Muscle of leg (tissue), 11 donors: ENCODE measurements around the gene AMT. TPM values are rescaled to one million over a fixed set of nuclear protein-coding genes. Genes with fewer than 3 reads are reported as not detected.
A peak's percentile ranks its signal among the peaks of the same experiment; 100 is the strongest.

Experiments
- DNase-seq: peaks from one replicate; pipeline ENCODE4 v3.0.0; 2013
- H3K27ac ChIP-seq: one replicate; pipeline ENCODE4 v1.5.1; 2013; ENCODE audit warnings: mild to moderate bottlenecking, low read length, control low read depth
- H3K27me3 ChIP-seq: one replicate; pipeline ENCODE4 v1.6.1; 2013; ENCODE audit warnings: low read length; ENCODE audit not compliant: control insufficient read depth, insufficient read depth
- H3K36me3 ChIP-seq: one replicate; pipeline ENCODE4 v1.6.1; 2013; ENCODE audit warnings: low read length; ENCODE audit not compliant: control insufficient read depth, insufficient read depth
- H3K4me1 ChIP-seq: one replicate; pipeline ENCODE4 v1.6.1; 2013; ENCODE audit warnings: low read length; ENCODE audit not compliant: control insufficient read depth, insufficient read depth
- H3K4me3 ChIP-seq: one replicate; pipeline ENCODE4 v1.5.1; 2013; ENCODE audit warnings: low read length, control low read depth
- H3K9me3 ChIP-seq: replicated peaks from 2 replicates; pipeline ENCODE4 v1.6.1; 2013; ENCODE audit warnings: low read depth, low read length; ENCODE audit not compliant: control insufficient read depth
- WGBS: methylation state at CpG from one replicate; pipeline ENCODE4 v1.1.5; 2013; ENCODE audit warnings: missing lambda C conversion rate; ENCODE audit not compliant: insufficient coverage; 5-methylcytosine and 5-hydroxymethylcytosine counted together
- polyA plus RNA-seq, 8 donors: library from polyadenylated mRNA; unstranded; fragments of 120-200 nt; gene quantifications; one replicate each; pipeline versions ENCODE4 v1.2.1 to v1.2.3, GENCODE V29; 2013; ENCODE audit warnings: inconsistent platforms in 1 of 8, low replicate concordance in 1 of 8; ENCODE audit not compliant: insufficient read length in 8 of 8, insufficient read depth in 1 of 8
- total RNA-seq: library from RNA; stranded (reverse); fragments of 120-200 nt; gene quantifications from one replicate; pipeline ENCODE4 v1.2.4, GENCODE V29; 2013

Gene AMT
- total and polyA plus RNA-seq, 9 donors: 5.5 to 19.0 (median 9.6) TPM

DNA sequence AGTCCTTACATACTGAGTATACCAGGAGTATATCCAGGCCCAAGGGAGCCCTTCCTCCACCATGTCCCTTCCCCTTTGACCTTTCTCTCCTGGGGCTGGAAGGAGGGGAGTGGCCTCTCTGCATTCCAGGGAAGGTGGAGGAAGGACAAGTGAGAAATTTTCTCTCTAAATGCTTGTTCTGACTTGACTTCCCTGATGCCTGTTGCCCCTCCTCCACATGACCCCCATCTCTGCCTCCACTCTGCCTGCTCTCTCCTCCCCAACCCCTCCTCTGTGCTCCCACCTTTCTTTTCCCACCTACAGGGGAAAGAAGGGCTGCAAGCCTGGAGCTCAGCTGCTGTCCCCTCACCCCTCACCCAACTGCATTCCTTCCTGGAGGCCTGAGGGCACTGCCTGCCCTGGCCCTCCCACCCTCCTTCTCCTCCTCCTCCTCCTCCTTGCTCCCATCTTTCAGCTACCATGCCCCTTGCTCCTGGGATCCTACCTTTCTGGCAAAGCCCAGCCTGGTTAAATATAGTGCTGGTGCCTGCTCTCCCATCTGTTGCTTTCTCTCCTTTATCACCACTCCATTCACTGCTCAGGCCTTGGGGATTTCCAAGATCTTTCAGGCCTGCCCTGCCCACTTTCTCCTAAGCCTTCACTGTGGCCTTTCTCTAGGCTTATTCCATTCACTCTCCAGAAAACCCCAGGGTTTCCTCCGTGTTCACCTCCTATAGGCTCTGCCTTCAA is 39.3 kb upstream of the AMT start:
- no CpG with 5 or more reads among the region's 1 CpG for WGBS
- no peak overlapping the region for H3K4me3 ChIP-seq
- H3K36me3 ChIP-seq: no peaks in the 10 kb centered on the region
- H3K4me1 ChIP-seq: peaks cover 83% of the 10 kb centered on the region
- H3K27ac ChIP-seq: peak overlapping the region; percentile 86
- H3K27me3 ChIP-seq: no peaks in the 10 kb centered on the region
- no peak for DNase-seq
- no peaks in the 10 kb centered on the region for H3K9me3 ChIP-seq

DNA sequence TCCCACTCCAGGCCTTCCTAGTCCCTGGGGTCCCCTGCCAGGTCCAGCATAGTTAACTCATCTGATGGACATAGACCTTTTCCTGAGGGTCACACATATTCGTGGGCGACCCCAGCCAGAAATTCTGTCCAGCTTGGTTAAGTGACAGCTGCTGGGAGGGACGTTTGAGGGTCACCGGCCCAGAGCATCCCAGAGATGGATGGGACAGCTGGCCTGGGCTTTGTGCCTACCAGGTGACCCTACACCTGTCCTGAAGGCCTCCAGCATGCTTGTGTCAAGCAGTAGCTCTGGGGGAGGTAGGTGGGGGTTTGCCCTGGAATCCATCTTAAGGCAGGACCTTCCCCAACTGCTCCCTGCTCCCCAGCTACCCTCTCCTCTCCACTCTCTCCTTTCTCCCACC is 38.7 kb upstream of the AMT start:
- no peaks in the 10 kb centered on the region for H3K27me3 ChIP-seq
- peaks cover 84% of the 10 kb centered on the region for H3K4me1 ChIP-seq
- 40% methylated on average over 1 of the region's 4 CpGs for WGBS
- no peaks in the 10 kb centered on the region for H3K36me3 ChIP-seq
- no peaks in the 10 kb centered on the region for H3K9me3 ChIP-seq
- no peak overlapping the region for H3K4me3 ChIP-seq
- H3K27ac ChIP-seq: peak overlapping the region; percentile 86
- DNase-seq: peak; percentile 45

GRCh38 chr3:49460188-49460890 is 38.1 kb upstream of the AMT start:
- Histone ChIP-seq H3K27ac (peak overlapping the region; percentile 86), H3K36me3 (no peaks in the 10 kb centered on the region), H3K27me3 (no peaks in the 10 kb centered on the region), H3K4me3 (no peak overlapping the region), H3K9me3 (no peaks in the 10 kb centered on the region), H3K4me1 (peaks cover 84% of the 10 kb centered on the region)
- WGBS: 71% methylated on average over 2 of the region's 2 CpGs
- no peak for DNase-seq

DNA sequence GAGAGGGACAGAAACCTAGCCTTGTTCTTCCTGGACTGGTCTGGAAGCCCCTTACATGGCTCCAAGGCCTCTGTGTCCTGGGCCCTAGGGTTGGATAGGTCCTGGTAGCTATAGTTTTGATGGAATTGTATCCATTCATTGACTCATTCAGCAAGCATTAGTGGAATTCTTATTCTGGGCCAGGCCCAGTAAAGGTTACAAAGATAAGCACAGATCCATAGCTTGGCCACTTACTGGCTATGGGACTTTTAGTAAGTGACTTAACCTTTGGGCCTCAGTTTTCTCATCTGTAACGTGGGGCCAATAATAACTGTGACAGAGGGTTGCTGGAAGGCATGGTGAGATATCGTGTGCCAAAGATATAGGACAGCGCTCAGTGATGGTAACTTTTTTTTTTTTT is 34.2 kb upstream of the AMT start:
- H3K27me3 ChIP-seq: no peaks in the 10 kb centered on the region
- WGBS: no CpG with 5 or more reads among the region's 3 CpGs
- peak overlapping the region; percentile 90 for H3K27ac ChIP-seq
- peaks cover 75% of the 10 kb centered on the region for H3K4me1 ChIP-seq
- no peaks in the 10 kb centered on the region for H3K36me3 ChIP-seq
- H3K9me3 ChIP-seq: no peaks in the 10 kb centered on the region
- no peak overlapping the region for H3K4me3 ChIP-seq
- DNase-seq: no peak

DNA sequence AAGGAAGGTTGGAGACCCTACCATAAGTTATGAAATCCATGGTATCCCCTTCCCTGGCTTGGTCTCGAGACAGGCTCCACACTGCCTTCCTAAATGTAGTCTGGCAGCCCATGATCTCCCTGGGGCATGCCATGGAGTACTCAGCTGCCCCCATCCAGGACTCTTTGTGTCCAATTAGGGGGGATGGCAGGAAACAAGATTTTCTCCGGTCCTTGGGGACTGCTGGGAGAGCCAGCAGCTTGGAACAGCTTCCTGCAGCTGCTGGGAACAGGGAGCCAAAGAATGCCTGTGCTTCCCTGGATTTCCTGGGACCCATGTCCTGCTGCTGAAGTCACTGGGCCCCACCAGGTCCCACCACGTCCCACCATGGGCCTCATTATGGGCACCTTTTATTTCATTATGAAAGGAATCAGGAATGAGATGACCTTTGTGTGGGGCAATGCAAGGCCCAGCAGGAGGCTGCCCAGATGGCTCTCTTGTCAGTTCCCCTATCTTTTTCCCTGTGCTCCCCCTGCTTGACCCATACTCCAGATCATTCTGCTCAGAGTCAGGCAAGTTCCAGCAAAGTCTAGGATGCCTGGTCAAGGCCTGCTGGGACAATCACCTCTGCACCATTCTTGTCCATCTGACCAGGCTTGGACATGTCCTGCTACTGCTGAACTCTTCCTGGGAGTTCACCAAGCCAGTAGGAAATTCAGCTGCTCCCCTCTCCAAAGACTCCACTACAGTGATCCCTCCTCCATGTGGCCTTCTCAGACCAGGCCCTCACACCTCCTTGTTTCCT is 32.8 kb upstream of the AMT start:
- 42% methylated on average over 1 of the region's 3 CpGs for WGBS
- DNase-seq: peak; percentile 86
- Histone ChIP-seq H3K27me3 (no peaks in the 10 kb centered on the region), H3K4me3 (no peak overlapping the region), H3K27ac (peak overlapping the region; percentile 90), H3K36me3 (no peaks in the 10 kb centered on the region), H3K4me1 (peaks cover 61% of the 10 kb centered on the region), H3K9me3 (no peaks in the 10 kb centered on the region)

- Histone ChIP-seq H3K4me1 (peaks cover 55% of the 10 kb centered on the region), H3K9me3 (no peaks in the 10 kb centered on the region), H3K36me3 (no peaks in the 10 kb centered on the region), H3K27ac (peak overlapping the region; percentile 90), H3K27me3 (no peaks in the 10 kb centered on the region), H3K4me3 (no peak overlapping the region)
- DNase-seq: peak; percentile 43
- no CpG with 5 or more reads among the region's 2 CpGs for WGBS
Measured at GRCh38 chr3:49454458-49454857, 32.2 kb upstream of the AMT start.

GRCh38 chr3:49453621-49454020 is 31.3 kb upstream of the AMT start:
- no peaks in the 10 kb centered on the region for H3K36me3 ChIP-seq
- no peak overlapping the region for H3K4me3 ChIP-seq
- 100% methylated on average over 2 of the region's 4 CpGs for WGBS
- DNase-seq: no peak
- H3K4me1 ChIP-seq: peaks cover 47% of the 10 kb centered on the region
- no peaks in the 10 kb centered on the region for H3K27me3 ChIP-seq
- H3K27ac ChIP-seq: no peak overlapping the region
- H3K9me3 ChIP-seq: no peaks in the 10 kb centered on the region

- no peak for DNase-seq
- H3K9me3 ChIP-seq: no peaks in the 10 kb centered on the region
- H3K27me3 ChIP-seq: no peaks in the 10 kb centered on the region
- H3K27ac ChIP-seq: no peak overlapping the region
- H3K4me3 ChIP-seq: no peak overlapping the region
- 94% methylated on average over 3 of the region's 5 CpGs for WGBS
- H3K36me3 ChIP-seq: no peaks in the 10 kb centered on the region
- H3K4me1 ChIP-seq: peaks cover 5% of the 10 kb centered on the region
Measured at GRCh38 chr3:49445391-49445790, 23.1 kb upstream of the AMT start.

- 88% methylated on average over 4 of the region's 5 CpGs for WGBS
- Histone ChIP-seq H3K4me1 (peaks cover 3% of the 10 kb centered on the region), H3K27me3 (no peaks in the 10 kb centered on the region), H3K4me3 (no peak overlapping the region), H3K36me3 (no peaks in the 10 kb centered on the region), H3K27ac (no peak overlapping the region), H3K9me3 (no peaks in the 10 kb centered on the region)
- no peak for DNase-seq
Measured at GRCh38 chr3:49434731-49435130, 12.5 kb upstream of the AMT start.

DNA sequence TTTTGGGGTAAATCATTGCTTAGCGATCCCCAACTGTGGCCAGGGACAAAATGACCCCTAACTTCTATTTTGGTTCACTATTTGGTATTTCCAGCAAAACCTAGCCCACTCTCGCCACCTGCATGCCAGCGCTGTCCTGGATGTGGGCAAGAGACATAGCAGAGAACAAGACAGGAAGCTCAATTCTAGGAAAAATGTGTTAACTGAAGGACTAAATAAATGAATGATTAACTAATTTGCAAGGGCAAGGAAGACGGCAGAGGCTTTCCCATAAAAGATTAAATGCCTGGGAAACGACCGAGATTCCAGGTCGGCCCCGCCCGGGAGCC is 6.4 kb upstream of the AMT start:
- peak overlapping the region; percentile 95 for H3K27ac ChIP-seq
- 3% methylated on average over 7 of the region's 9 CpGs for WGBS

More for the DNA sequence above, 6.4 kb upstream of the AMT start:
- Histone ChIP-seq H3K9me3 (no peaks in the 10 kb centered on the region), H3K4me1 (peaks cover 8% of the 10 kb centered on the region), H3K36me3 (peaks cover 21% of the 10 kb centered on the region), H3K4me3 (peak overlapping the region; percentile 55), H3K27me3 (no peaks in the 10 kb centered on the region)
- DNase-seq: no peak
